ENCODE results near the gene SV2C. TPM values are rescaled to one million over a fixed set of nuclear protein-coding genes. Genes with fewer than 3 reads are reported as not detected.

SV2C gene
- total and polyA plus RNA-seq, 2 of the 13 experiments (the other 11 are each of a cell fraction or from before 2014, with no cell fraction given): not detected

GRCh38 chr5:76367623-76368371, 284.6 kb downstream of the SV2C start:
- ChIA-PET CTCF (ENCODE audit: low intra/inter-chr PET ratio, low total read pairs) (no interaction called here), POLR2A (no interaction called here)
- no peak overlapping the region for H2AFZ ChIP-seq (ENCODE audit: low read length)
- no peak for DNase-seq (ENCODE audit: low spot score)
- no peaks in the 10 kb centered on the region for H3K9me3 ChIP-seq (ENCODE audit: low read length)
- H3K27ac ChIP-seq (ENCODE audit: extremely low read length, insufficient read depth, low read length): no peak overlapping the region
- FAIRE-seq: no peak
- H3K9ac ChIP-seq (ENCODE audit: insufficient read depth, low read depth, low read length): no peak overlapping the region
- ATAC-seq: no peak
- TF ChIP-seq ZNF451 (CRISPR knock-in tag; IDR thresholded peaks at IDR 0.05) (no peak), RFXAP (CRISPR knock-in tag; IDR thresholded peaks at IDR 0.05; ENCODE audit: borderline replicate concordance) (no peak), HOXA7 (CRISPR knock-in tag; IDR thresholded peaks at IDR 0.05) (no peak), RFX3 (CRISPR knock-in tag; IDR thresholded peaks at IDR 0.05) (no peak), ZNF207 (IDR thresholded peaks at IDR 0.05; ENCODE audit: borderline replicate concordance) (no peak), GABPB1 (CRISPR knock-in tag; IDR thresholded peaks at IDR 0.05) (no peak), CENPT (CRISPR knock-in tag; IDR thresholded peaks at IDR 0.05; ENCODE audit: low read depth) (no peak), ZFP36L2 (CRISPR knock-in tag; IDR thresholded peaks at IDR 0.05) (no peak), ZNF557 (CRISPR knock-in tag; IDR thresholded peaks at IDR 0.05) (no peak), ZFP36 (IDR thresholded peaks at IDR 0.05; ENCODE audit: borderline replicate concordance, low read depth, low read length, partially characterized antibody) (no peak), ARNT (IDR thresholded peaks at IDR 0.05) (no peak), HMGA1 (CRISPR knock-in tag; conservative IDR thresholded peaks at IDR 0.05) (no peak), ZNF567 (CRISPR knock-in tag; IDR thresholded peaks at IDR 0.05; ENCODE audit: borderline replicate concordance) (no peak), ZNF878 (CRISPR knock-in tag; IDR thresholded peaks at IDR 0.05) (no peak), ZNF44 (CRISPR knock-in tag; IDR thresholded peaks at IDR 0.05) (no peak)
- TF ChIP-seq, protein P1, sequence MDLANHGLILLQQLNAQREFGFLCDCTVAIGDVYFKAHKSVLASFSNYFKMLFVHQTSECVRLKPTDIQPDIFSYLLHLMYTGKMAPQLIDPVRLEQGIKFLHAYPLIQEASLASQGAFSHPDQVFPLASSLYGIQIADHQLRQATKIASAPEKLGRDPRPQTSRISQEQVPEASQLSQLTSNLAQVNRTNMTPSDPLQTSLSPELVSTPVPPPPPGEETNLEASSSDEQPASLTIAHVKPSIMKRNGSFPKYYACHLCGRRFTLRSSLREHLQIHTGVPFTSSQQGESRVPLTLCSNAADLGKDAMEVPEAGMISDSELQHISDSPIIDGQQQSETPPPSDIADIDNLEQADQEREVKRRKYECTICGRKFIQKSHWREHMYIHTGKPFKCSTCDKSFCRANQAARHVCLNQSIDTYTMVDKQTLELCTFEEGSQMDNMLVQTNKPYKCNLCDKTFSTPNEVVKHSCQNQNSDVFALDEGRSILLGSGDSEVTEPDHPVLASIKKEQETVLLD (CRISPR knock-in tag; IDR thresholded peaks at IDR 0.05; ENCODE audit: low read depth): no peak
- TF ChIP-seq, protein P2, sequence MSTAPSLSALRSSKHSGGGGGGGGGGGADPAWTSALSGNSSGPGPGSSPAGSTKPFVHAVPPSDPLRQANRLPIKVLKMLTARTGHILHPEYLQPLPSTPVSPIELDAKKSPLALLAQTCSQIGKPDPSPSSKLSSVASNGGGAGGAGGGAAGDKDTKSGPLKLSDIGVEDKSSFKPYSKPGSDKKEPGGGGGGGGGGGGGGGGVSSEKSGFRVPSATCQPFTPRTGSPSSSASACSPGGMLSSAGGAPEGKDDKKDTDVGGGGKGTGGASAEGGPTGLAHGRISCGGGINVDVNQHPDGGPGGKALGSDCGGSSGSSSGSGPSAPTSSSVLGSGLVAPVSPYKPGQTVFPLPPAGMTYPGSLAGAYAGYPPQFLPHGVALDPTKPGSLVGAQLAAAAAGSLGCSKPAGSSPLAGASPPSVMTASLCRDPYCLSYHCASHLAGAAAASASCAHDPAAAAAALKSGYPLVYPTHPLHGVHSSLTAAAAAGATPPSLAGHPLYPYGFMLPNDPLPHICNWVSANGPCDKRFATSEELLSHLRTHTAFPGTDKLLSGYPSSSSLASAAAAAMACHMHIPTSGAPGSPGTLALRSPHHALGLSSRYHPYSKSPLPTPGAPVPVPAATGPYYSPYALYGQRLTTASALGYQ (CRISPR knock-in tag; IDR thresholded peaks at IDR 0.05): no peak
- no peaks in the 10 kb centered on the region for H3K36me3 ChIP-seq (replicated peaks in 1 of 2; ENCODE audit: control insufficient read depth in 1 of 2, insufficient read depth in 2 of 2, low read length in 2 of 2)
- H3K4me3 ChIP-seq (replicated peaks in 1 of 3; ENCODE audit: insufficient read depth in 1 of 3, low read depth in 2 of 3, low read length in 3 of 3): no peak overlapping the region
- no peak overlapping the region for H3K4me2 ChIP-seq (ENCODE audit: low read depth, low read length)
- H4K20me1 ChIP-seq (ENCODE audit: insufficient read depth, low read length): no peaks in the 10 kb centered on the region
- in situ Hi-C loops (cut with HindIII; ENCODE audit: extremely low pct_ligation_motif_present, low pct_unique_long_range_greater_than_20kb): no loop called here
- H3K4me1 ChIP-seq (ENCODE audit: insufficient read depth, low read length): peaks cover 25% of the 10 kb centered on the region
- H3K27me3 ChIP-seq (ENCODE audit: control insufficient read depth in 1 of 2, insufficient read depth in 2 of 2, low read length in 2 of 2): peaks cover 1 to 10% of the 10 kb centered on the region in 2 experiments; a peak in 1 of 5 replicates
- intact Hi-C loops (cut with micrococcal nuclease; ENCODE audit: unreplicated experiment): no loop called here
- BruUV-seq (replicated peaks): no TSS peak
- no peaks in the 10 kb centered on the region for H3K79me2 ChIP-seq (ENCODE audit: insufficient read depth, low read length)
- WGBS (ENCODE audit: low lambda C conversion rate): 76% methylated on average over 6 of the region's 6 CpGs
